HG03025 (cell line): Measurements from ENCODE around the gene TSC22D4.
"Not testable (repeated sequence)": the region's sequence is repeated elsewhere in the genome, so short reads cannot be mapped to it uniquely, and the experiment has no call there.

Source experiments
- ATAC-seq: cut with Tn5 transposase; IDR thresholded peaks from one replicate; pipeline ENCODE4 v1.9.1; 2021; ENCODE audit warnings: mild to moderate bottlenecking, moderate library complexity; ENCODE audit not compliant: unreplicated experiment, low FRiP score

The TSC22D4 gene

GRCh38 chr7:100476101-100476780 lies 2.8 kb downstream of the TSC22D4 start:
- no peak for ATAC-seq

DNA sequence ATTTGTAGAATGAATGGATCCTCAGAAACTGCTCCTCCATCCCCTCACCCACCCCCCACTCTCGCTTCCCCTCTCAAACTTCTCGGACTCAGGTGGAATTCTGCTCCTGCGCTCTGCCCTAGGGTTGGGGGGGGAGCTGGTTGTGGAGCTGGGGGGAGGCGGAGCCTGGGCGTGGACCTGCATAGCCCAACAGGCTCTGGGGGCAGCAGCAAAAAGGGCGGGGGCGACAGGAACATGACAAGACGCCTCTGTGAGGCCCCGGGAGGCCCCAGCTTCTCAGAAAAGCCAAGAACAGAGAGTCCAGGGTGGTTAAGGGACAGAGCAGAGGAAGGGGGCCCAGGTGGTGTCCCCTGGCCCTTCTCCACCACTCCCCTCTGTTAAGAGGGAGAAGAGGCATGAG lies 3.5 kb downstream of the TSC22D4 start:
- no peak for ATAC-seq

- ATAC-seq, result no peak
Measured at GRCh38 chr7:100472854-100473499, 6.0 kb downstream of the TSC22D4 start.

DNA sequence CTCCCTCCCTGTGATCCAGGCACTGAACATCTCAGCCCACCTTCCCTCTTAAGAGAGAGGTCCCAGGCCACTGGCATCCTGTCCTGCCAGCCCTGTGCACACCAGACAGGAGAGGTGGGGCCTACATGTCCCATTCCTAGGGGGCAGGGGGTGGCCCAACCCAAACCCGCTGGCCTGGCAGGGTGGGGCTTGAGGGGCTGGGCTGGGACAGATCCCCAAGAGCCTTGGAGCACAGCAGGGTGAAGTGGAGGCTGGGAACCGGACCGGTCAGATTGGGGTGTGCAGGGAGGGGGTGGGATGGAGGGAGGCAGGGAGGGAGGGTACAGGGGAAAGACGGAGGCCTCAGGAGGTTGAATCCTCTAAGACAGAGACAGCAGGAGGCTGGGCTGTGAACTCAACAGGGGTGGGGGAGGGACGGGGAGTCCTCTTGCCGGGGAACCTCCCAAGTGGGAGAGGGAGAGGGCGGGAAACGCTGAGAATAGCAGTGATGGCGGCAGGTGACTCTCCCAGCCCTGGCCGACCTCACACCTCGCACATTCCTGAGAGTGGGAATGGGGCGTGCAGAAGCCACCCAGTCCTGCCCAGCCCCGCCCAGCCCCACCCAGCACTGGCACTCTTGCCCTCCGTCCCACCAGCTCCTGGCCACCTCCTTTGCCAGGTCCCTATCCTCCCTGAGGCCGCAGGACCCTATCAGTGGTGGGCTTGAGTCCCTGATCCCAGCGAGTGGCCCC lies 6.7 kb downstream of the TSC22D4 start:
- ATAC-seq, result no peak

- ATAC-seq, result no peak
Measured at GRCh38 chr7:100471021-100471420, 8.0 kb downstream of the TSC22D4 start.

DNA sequence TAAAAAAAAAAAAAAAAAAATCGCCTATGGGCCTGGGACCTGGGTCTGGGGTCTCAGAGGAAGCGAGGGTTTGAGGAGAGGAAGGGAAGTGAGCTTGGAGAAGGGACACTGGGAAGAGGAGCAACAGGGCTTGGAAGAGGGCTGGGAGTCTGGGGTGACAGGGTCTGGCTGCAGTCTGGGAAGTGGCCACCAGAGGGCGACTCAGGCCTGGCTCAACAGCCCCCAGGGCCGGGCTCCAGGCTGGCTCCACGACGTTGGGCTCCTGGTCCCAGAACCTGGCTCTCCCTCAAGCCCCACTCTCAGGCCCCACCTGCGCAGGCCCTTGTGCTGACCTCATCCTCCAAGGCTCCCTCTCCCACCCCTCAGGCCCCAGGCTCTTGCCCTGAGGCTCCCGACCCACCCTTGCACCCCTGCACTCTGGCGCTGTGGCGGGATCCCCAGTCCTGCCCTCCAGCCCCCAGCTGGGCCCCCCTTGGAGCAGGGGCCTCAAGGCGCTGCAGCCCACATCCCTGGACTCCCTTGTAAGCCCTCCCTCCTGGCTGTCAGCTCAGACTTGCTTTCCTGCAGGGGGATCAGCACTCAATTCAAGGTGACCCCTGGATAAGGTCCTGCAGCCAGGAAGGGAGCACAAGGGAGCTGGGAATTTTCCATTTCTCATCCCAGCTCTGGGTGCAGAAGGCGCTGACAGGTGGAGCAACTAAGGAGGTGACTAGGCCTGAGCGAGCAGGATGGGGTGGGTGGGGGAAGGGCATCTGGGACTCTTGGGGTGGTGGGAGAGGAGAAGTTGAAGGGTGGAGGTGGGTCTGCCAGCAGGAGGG lies 9.6 kb downstream of the TSC22D4 start:
- no peak for ATAC-seq

GRCh38 chr7:100467638-100468373 lies 11.2 kb downstream of the TSC22D4 start:
- no peak for ATAC-seq

- no peak for ATAC-seq
Measured at GRCh38 chr7:100466653-100467605, 12.1 kb downstream of the TSC22D4 start.

GRCh38 chr7:100465702-100466311 lies 13.2 kb downstream of the TSC22D4 start:
- ATAC-seq, result no peak

GRCh38 chr7:100465299-100465698 lies 13.7 kb downstream of the TSC22D4 start:
- no peak for ATAC-seq

DNA sequence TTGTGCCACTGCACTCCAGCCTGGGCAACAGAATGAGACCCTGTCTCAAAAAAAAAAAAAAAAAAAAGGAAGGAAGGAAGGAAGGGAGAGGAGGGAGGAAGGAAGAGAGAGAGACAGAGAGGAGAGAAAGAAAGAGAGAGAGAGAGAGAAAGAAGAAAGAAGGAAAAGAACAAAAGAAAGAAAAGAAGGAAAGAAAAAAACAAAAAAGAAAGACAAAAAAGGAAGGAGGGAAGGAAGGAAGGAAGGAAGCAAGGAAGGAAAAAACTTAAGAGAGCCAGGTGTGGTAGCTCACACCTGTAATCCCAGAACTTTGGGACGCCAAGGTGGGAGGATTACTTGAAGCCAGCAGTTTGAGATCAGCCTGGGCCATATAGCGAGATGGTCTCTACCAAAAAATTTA lies 14.2 kb downstream of the TSC22D4 start:
- ATAC-seq, result no peak

DNA sequence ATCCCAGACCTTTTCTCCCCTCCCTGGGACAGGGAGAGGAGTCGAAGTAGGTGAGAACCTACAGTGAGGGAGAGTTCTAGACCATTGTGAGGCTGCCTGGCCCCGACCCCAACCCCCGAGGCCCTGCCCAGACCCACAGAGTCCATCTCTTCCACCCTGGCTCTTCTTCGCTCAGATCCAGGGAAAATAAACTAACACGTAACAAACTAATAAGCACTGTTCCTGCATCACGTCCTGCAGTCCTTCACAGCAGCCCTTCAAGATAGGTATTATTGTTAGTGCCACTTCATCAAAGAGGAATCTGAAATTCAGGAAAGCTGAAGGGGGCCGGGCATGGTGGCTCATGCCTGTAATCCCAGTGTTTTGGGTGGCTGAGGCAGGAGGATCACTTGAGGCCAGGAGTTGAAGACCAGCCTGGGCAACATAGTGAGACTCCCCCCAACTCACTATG lies 14.8 kb downstream of the TSC22D4 start, which contains the start of gene SPACDR:
Gene SPACDR, minus strand, starts transcription at position 51 of the 451 bp plus-strand sequence. CDS start 235 bp downstream, outside the sequence.
- no peak for ATAC-seq

GRCh38 chr7:100457033-100457432 lies 22.0 kb downstream of the TSC22D4 start:
- no peak for ATAC-seq

DNA sequence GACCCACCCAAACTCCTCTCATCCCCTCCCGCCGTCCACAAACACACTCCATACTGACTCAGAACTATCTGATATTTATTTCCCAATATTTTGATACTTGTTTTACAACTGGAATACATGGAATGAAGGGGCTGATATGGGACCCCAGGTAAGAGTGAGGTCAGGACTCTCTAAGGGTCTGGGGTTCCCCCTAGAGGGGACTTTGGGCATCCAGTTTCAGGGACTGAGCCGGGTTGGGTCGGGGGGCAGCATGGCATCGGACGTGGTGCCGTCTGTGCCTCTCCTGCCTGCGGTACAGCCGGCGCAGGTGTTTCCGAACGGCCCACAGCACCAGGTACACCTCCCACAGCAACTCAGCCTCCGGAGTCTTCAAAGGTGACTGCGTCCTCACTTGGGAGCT lies 22.5 kb downstream of the TSC22D4 start:
- no peak for ATAC-seq

DNA sequence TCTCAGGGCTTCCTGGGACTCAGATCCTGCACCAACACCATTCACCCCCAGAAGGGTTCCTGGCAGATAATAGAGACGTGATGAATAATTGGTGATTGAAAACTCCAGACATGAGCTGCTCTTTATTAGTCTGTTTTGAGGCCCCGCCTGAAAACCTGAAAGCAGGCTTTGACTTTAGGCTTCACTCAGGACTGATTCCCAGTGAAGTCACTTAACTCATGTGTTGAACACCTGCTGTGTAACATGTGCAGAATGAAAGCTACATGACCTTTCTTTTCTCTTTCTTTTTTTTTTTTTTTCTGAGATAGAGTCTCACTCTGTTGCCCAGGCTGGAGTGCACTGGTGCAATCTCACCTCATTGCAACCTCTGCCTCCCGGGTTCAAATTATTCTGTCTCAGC lies 23.8 kb downstream of the TSC22D4 start:
- ATAC-seq, result no peak

DNA sequence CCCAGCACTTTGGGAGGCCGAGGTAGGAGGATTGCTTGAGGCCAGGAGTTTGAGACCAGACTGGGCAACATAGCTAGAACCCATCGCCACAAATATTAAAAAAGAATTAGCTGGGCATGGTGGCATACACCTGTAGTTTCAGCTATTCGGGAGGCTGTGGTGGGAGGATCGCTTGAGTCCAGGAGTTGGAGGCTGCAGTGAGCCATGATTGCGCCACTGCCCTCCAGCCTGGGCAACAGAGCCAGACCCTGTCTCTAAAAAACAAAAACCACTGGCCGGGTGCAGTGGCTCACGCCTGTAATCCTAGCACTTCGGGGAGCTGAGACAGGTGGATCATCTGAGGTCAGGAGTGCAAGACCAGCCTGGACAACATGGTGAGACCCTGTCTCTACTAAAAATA lies 25.2 kb downstream of the TSC22D4 start:
- not testable (repeated sequence) for ATAC-seq

GRCh38 chr7:100452513-100452912 lies 26.5 kb downstream of the TSC22D4 start:
- no peak for ATAC-seq

- no peak for ATAC-seq
Measured at GRCh38 chr7:100449190-100449795, 29.7 kb downstream of the TSC22D4 start.
